ENCODE data around the gene BZW2.

The BZW2 gene

DNA sequence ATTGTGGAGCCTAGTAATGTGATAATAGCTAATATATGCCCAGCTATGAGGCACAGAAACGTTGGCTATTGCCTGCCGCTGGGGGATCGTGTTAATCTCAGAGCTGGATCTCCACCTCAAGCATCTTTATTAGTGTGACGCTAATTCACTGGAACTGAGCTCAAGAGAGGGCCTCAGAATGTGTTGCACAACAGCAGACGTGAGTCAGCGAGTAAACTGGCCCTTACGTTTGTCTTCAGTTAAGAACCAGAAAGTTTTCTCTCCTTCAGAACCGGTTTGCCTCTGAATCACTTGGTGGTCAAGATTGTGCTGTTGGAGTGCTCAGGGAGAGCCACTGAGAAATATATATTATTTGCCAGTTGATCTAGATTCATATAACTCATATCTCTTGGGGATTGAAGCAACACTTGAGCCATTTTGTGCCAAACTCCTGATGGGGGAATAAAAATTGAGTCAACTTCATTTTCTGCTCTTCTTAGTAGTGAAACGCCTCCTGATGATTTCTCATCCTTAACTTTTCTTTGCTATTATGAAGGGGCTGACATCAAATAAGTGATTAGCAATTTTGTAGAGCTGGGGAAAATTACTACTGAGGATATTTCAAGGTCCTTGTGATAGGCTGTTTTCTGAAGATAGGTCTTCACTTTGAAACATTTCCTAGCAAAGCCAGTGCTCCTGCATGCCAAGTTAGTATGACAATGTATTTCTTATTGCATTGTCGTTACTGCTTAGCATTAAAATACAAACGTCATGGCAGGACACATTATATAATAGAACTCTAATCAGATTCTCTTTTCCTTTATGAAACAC is 22.3 kb downstream of the BZW2 start:
- in situ Hi-C loops (cut with MboI; ENCODE audit: low pct_unique_long_range_greater_than_20kb, low sequenced_read_pairs, unreplicated experiment) = no loop called here
- TF ChIP-seq CTCF (IDR thresholded peaks at IDR 0.05; ENCODE audit: extremely low read depth, insufficient read depth, missing control alignments) = no peak

DNA sequence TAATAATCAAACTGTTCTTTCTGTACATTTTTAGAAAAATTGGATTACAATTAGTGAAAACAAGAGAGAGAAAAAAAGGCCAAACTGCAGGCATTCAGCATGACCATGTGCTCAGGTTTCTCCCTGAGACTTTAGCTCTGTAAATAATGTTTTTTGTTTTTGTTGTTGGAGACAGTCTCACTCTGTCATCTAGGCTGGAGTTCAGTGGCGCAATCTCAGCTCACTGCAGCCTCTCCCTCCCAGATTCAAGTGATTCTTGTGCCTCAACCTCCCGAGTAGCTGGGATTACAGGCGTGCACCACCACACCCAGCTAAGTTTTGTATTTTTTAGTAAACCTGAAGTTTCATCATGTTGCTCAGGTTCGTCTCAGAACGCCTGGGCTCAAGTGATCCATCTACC is 23.0 kb downstream of the BZW2 start:
- in situ Hi-C loops (cut with MboI; ENCODE audit: low pct_unique_long_range_greater_than_20kb, low sequenced_read_pairs, unreplicated experiment) = no loop called here
- no peak for DNase-seq (ENCODE audit: low spot score)
- TF ChIP-seq CTCF (IDR thresholded peaks at IDR 0.05; ENCODE audit: extremely low read depth, insufficient read depth, missing control alignments) = no peak

More for the DNA sequence above, 22.3 kb downstream of the BZW2 start:
- DNase-seq (ENCODE audit: low spot score) = no peak

GRCh38 chr7:16669581-16669980 is 23.6 kb downstream of the BZW2 start:
- in situ Hi-C loops (cut with MboI; ENCODE audit: low pct_unique_long_range_greater_than_20kb, low sequenced_read_pairs, unreplicated experiment) = no loop called here
- no peak for TF ChIP-seq CTCF (IDR thresholded peaks at IDR 0.05; ENCODE audit: extremely low read depth, insufficient read depth, missing control alignments)
- DNase-seq (ENCODE audit: low spot score) = no peak

DNA sequence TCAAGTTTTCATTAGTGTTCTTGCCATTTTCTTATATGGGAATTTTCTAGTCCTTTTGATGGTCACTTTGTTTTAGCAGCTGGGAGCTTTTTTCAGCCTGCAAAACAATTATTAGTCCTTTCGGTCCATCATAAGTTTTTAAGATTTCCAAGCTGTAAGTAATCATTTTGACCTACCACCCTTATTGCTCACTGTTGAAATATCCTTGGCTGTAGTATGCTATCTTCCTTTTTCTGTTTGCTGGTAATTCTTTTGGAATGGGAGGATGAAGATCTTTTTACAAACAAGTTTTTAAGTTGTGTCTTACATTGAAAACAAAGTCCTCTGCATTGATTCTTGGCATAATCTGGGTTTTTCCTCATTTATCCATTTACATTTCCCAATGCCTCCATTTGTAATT is 24.0 kb downstream of the BZW2 start:
- no peak for TF ChIP-seq CTCF (IDR thresholded peaks at IDR 0.05; ENCODE audit: extremely low read depth, insufficient read depth, missing control alignments)
- in situ Hi-C loops (cut with MboI; ENCODE audit: low pct_unique_long_range_greater_than_20kb, low sequenced_read_pairs, unreplicated experiment) = no loop called here
- DNase-seq (ENCODE audit: low spot score) = no peak

DNA sequence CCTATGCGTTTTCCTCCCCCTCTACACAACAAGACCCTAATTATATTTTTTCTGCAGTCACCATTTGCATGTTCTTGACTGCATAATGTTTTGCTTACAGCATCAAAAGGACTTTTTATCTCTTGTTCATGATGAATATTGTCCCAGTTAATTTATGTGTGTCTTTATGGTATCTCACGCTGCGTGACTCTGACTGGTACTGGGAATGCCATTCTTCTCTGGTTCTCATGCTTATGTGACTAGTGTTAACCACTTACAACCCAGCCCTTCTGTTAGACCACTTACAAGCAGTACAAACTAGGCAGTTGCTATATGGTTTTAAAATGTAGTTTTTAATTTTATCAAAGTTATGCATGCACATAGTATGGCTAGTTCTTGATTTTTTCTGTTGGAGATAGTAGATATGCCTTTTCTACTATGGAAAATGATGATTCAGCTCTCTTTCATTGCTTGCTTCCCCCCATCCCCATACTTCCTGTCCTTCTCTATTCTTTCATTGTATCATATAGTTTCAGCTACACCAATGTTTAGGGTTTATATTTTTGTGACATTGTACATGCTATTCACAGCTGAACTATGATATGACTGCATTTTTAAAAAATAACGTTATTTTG is 24.9 kb downstream of the BZW2 start:
- no peak for TF ChIP-seq CTCF (IDR thresholded peaks at IDR 0.05; ENCODE audit: extremely low read depth, insufficient read depth, missing control alignments)
- DNase-seq (ENCODE audit: low spot score) = no peak
- in situ Hi-C loops (cut with MboI; ENCODE audit: low pct_unique_long_range_greater_than_20kb, low sequenced_read_pairs, unreplicated experiment) = no loop called here

GRCh38 chr7:16671811-16672210 is 25.8 kb downstream of the BZW2 start:
- no peak for TF ChIP-seq CTCF (IDR thresholded peaks at IDR 0.05; ENCODE audit: extremely low read depth, insufficient read depth, missing control alignments)
- in situ Hi-C loops (cut with MboI; ENCODE audit: low pct_unique_long_range_greater_than_20kb, low sequenced_read_pairs, unreplicated experiment) = no loop called here
- DNase-seq (ENCODE audit: low spot score) = no peak

Data from GM13977 (cell line).